GM19397 (cell line): ENCODE measurements around the gene TTC1.
"Not testable (repeated sequence)": the region's sequence is repeated elsewhere in the genome, so short reads cannot be mapped to it uniquely, and the experiment has no call there.

Experiments used
- ATAC-seq: cut with Tn5 transposase; IDR thresholded peaks from one replicate; pipeline ENCODE4 v1.9.1; 2021; ENCODE audit warnings: mild to moderate bottlenecking, moderate library complexity; ENCODE audit not compliant: unreplicated experiment

TTC1 gene

DNA sequence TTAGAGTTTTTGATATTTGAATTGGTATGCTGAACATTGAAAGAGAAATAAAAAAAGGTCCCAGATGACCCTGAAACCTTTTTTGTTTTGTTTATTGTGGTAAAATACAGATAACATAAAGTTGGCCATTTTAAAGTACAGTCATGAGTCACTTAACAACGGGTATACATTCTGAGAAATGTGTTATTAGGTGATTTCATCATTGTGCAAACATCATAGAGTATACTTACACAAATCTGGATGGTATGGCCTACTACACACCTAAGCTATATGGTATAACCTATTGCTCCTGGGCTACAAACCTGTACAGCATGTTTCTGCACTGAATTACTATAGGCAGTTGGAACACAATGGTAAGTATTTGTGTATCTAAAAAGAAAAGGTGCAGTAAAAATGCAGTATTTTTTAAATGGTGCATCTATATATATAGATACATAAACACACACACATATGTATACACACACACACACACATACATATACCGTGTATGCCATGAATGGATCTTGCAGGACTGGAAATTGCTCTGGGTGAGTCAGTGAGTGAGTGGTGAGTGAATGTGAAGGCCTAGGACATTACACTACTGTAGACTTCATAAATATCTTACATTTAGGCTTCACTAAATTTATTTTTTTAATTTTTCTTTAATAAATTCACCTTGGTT, 31.0 kb downstream of the TTC1 start:
- no peak for ATAC-seq

DNA sequence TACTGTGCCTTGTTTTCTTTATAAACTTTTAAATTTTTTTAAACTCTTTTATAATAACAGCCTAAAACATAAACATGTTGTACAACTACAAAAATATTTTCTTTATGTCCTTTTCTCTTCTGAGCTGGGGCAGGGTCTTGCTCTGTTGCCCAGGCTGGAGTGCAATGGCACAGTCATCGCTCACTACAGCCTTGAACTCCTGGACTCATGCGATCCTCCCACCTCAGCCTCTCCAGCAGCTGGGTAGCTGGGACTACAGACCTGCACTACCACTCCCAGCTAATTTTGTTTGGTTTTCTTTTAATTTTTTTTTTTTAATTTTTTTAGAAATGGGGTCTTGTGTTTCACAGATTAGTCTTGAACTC, 31.5 kb downstream of the TTC1 start:
- ATAC-seq: no peak

DNA sequence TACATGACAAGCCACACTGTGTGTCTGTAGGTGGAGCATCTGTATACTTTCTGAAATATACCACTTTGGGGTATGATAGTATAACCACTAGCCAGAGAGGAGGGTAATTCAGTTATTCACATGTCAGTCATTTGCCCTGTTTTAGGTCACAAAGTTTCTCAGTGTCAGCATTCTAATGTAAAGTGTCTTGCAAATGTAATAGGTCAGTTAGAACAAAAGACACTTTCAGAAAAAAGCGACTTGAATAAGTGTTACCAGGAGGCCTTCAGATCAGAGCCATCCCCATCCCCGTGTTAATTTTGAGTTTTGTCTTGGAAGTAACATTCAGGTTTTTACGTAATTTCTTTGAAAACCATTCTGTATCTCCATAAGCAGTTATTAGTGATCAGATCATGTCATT, 33.7 kb downstream of the TTC1 start:
- ATAC-seq: no peak

DNA sequence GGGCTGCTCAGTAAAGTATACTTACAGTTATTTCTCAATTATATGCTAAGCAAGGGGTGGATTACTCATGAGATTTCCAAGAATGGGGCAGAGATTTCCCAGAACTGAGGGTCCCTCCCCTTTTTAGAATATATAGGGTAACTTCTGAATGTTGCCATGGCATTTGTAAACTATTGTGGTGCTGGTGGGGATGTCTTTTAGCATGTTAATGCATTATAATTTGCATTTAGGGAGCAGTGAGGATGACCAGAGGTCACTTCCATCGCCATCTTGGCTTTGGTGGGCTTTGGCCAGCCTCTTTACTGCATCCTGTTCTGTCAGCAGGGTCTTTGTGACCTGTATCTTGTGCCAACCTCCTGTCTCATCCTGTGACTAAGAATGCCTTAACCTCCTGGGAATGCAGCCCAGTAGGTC, 35.5 kb downstream of the TTC1 start:
- ATAC-seq: no peak

DNA sequence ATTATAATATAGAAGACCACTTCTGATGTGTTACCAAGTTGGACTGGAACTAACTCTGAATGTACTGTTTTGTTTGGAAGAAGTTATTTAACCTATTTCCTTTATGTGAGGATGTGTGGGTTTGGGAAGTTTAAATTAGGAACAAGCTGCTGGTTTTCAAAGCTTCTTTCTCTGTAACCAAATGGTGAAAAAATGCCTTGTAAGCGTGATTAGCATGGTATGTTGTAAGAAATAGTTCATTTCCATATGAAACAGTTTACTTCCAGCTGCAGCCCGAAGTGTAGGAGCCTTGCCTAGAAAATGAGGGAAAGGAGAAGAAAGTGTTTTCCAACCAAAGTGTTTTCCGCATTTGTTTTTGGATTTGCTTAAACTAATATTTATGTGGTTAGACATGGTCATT, 36.0 kb downstream of the TTC1 start:
- ATAC-seq: no peak

DNA sequence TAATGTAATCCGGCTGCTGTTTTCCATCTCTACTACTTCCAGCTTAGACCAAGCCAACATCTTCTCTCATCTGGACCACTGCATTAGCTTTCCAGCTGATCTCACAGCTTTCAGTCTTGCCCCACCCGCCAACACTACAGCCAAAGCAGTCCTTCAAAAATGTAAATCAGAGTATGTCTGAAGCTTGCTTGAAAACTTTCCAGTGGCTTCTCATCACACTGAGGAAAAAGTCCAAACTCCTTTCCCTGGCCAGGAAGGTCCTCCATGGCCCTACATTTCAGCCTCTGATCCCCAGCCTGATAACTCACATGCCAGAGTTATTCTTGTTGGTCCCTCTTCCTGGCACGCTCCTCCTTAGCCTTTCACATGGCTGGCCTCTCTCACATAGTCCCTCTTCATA, 38.5 kb downstream of the TTC1 start:
- no peak for ATAC-seq

DNA sequence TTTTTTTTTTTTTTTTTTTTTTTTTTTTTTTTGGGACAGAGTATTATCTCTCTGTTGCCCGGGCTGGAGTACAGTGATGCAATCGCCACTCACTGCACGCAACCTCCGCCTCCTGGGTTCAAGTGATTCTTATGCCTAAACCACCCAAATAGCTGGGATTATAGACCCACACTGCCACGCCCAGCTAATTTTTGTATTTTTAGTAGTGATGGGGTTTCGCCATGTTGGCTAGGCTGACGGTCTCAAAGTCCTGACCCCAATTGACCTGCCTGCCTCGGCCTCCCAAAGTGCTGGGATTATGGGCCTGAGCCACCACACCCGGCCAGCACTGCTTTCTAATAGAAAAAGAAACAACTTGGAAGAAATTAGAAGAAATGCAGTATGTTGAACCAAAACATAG, 39.2 kb downstream of the TTC1 start:
- ATAC-seq: no peak

DNA sequence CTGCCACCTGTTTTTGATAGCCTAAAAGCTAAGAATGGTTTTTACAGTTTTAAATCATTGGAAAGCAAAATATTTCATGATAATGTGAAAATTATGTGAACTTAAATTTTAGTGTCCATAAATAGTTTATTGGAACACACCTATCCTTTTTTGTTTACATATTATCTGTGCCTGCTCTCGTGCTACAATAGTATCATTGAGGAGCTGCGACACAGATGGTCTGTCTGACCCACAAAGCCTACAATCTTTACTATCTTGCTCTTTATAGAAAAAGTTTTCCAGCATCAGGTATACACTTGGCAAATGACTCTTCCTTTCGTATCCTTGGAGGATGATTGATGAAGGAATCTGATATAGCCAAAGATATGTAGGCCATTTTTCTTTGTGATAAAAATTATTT, 40.2 kb downstream of the TTC1 start:
- ATAC-seq: no peak

DNA sequence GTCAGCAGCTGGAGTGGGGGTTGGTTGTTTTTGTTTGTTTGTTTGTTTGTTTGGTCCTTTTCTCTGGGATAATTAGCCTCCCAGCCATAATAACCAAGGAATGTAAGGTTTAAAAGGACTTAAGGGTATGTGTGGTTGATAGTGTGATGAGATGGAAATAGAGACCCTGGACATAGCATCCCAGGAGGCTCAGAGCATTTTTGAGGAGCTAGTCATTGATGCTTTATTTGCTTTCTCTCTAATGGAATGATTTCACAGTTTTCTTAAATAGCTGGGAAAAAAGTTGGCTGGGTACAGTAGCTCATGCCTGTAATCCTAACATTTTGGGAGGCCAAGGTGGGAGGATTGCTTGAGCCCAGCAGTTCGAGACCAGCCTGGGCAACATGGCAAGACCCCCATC, 45.1 kb downstream of the TTC1 start:
- ATAC-seq: no peak

DNA sequence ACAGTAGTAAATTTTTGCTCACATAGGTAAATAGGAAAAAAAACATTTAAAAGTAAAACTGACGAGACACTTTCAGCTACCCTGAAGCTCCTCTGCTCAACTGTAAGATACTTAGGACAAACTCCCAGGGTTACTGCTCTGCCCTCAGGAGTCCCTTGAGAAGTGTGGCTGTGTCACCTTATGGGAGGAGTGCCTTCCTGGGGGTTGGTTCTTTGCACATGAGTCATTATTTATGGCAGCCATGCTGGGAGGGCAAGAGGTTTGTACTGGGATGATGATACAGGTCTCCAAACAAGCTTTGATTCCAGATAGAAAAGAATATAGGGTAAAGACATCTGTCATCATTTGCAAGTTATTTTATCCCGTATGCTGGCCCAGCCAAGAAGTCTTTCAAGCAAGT, 45.9 kb downstream of the TTC1 start:
- ATAC-seq: no peak

DNA sequence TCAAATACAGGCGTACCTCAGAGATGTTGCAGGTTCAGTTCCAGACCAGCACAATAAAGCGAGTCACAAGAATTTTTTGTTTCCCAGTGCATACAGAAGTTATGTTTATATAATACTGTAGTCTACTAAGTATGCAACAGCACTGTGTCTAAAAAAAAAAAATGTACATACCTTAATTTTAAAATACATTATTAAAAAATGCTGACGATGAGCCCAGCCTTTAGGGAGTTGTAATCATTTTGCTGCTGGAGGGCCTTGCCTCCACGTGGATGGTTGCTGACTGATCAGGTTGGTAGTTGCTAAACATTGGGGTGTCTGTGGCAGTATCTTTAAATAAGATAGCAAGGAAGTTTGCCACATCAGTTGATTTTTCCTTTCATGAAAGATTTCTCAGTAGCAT, 48.3 kb downstream of the TTC1 start:
- no peak for ATAC-seq

DNA sequence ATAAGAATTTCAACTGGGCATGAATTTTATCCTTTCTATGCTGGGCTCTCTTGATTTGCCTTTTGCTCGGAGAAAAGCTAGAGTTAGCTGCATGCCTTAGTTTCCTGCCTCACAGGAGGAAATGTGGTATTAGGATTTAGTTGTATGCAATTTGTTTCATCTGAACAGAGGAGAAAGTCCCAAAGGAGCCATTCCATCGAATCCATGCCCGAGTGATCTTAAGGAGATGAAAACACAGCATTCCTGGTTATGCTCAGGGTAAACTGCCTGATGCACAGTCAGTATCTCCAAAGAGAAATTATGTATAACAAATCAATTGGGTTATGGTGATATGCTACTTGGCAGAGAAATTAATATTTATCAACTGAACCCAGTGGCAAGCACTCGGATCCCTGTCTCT, 51.1 kb downstream of the TTC1 start:
- no peak for ATAC-seq

DNA sequence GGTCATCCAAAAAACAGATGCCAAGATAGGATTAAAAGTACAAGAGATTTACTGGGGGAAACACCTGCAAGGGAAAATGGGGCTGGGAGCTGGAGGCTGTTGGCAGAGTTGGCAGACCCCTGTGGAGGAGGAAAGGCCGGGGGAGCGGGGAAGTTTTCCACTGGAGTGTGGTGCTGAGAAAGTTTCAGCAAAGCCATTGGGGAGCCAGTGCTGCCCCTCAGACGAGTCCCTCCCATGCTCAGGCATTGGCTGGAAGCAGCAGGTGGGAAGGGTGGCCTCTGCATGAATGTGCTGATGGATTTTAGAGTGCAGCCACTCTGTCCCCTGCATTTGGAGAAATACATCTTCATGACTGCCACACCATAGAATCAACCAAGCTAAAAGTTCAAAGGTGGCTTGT, 52.8 kb downstream of the TTC1 start:
- no peak for ATAC-seq

DNA sequence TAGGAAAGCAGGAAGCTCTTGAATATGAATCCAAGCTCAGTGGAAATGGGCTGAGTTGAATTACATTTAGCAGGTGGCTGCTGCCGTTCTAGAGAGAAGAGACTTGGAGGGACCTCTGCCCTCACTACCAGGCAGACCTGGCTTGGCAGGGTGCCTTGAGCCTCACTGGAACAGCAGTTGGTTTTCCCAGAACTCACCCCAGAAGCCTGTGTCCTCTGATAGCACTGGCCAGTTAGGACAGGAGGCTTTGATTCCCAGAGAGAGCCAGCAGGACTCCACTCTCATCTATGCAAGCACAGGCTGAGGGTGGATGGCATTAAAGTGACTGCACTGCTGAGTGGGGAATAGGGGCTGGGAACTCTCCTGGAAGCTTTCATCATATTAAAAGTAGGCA, 55.5 kb downstream of the TTC1 start:
- ATAC-seq: no peak

DNA sequence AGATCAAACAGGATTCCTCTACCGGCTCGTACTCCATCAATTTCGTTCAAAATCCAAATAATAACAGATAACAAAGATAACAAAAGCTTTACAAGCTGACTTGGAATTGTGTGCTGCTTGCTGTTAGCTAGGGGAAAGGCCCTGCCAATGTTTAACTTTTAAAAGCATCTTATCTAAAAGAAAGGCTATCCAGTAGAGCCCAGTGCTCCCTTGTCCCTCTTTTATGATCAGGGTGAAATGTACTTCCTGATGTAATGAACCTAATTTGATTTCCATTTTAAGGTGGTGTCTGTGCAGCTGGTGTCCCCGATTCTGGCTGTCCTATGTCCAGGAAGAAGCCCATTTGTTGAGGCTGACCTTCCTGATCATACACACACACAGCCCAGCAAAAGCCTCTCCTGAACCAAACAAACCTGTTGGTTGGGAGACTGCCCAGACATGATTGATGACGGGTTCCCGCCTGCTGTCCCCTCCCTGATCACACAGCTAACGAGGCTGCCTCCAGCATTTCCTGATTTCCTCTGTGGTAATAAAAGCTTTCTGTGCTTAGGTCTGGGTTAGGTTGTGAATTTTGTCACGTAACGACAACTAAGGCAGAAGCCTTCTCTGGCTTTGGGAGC, 56.2 kb downstream of the TTC1 start:
- ATAC-seq: no peak

DNA sequence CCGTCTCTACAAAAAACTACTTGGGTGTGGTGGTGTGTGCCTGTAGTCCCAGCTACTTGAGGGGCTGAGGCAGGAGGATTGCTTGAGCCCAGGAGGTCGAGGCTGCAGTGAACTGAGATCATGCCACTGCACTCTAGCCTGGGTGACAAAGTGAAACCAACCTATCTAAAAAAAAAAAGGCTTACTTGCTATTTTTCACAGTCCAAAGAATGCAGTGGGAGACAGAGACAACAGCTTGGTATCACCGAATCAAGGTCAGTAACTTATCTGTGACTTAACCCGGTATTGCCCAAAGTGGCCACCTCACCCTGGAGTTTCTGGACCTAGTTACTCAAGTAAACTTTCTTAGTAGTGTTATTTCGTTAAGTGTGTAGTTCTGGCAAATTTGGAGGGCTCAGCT, 60.2 kb downstream of the TTC1 start:
- ATAC-seq: not testable (repeated sequence)

DNA sequence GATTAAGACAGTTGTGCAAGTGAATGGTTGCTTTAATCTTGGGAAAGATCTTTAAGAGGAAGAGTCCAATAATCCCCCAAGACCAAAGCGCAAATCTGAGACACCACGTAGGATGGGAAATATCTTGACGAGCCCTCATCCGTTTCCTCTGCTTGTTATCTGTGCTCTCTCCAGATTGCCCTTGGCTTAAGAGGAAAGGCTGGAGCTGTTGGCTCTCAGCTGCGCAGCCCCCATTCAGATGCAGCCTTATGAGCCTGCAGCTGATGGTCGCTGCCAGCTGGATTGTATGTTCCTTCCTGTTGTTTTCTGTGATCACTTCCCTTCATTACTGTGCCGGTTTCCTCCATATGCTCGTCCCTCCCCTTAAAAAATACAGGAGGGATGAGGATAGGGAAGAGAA, 62.6 kb downstream of the TTC1 start:
- ATAC-seq: no peak

DNA sequence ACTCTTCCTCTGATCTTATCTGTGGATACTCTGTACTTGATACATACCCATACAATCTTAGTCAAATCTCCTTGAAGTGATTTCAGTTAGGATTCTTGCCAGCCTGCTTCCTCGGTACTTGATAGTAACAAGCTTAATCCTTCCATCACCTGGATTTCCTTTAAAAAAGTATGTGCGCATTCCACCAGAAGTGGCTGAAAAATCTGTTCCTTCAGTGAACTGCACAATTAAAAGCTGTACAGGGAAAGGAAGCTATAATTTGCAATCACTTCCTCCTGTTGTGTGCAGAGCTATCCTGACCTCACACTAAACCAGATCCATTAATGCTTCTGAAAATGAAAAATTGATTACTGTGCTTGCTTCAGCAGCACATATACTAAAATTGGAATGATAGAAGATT, 63.0 kb downstream of the TTC1 start:
- ATAC-seq: no peak

DNA sequence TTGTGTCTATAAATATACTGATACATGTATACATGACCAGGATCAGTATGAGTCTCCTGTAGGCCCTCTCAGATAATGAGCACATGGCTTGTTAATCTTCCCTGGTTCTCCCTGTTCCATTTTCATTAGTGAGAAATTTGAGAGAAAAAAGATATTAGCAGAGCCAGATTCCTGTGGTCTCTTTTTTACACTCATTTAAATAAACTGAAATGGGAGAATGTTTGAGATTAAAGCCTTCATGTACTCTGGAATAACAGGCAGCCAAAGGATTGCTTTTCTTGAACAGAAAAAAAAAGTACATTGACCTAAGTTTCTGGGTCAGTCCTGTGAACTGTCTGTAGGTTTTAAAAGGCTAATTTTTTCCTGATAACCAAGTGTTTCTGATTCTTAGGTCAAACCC, 66.1 kb downstream of the TTC1 start:
- ATAC-seq: no peak

DNA sequence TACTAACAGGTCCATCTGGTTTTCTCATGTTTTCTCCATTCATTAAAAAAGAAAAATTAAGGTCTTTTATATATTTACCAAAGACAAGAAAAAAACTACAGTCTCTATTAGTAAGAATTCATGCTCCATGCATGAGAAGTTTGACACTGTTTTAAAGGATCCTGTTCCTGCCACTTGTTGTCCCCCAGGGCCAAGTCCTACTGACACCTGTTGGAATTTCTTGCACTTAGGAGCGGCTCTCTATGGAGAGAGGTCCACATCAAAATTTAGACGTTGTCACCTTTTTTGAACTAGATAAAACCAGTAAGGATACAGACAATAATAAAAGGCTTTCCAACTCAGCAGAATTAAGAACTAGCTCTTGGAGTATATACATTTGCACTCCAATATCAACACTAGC, 68.1 kb downstream of the TTC1 start:
- no peak for ATAC-seq

DNA sequence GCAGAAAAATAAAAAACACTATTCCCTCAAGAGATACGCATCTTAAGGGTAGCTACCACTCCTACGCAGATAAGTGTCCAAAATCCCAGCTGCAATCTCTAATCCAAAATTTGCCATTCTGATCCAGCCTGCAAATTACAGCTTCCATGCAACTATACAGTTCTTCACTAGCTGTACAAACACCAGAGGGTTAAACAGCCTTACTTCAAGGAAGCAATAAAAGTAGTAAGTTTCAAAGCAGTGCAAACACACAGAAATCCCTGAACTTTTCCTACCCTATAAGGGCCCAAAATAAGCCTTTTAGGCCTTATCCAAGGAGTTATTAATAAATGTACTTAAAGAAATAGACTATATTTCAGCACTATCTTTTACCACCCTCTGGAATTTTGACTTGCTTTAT, 70.8 kb downstream of the TTC1 start:
- ATAC-seq: no peak

DNA sequence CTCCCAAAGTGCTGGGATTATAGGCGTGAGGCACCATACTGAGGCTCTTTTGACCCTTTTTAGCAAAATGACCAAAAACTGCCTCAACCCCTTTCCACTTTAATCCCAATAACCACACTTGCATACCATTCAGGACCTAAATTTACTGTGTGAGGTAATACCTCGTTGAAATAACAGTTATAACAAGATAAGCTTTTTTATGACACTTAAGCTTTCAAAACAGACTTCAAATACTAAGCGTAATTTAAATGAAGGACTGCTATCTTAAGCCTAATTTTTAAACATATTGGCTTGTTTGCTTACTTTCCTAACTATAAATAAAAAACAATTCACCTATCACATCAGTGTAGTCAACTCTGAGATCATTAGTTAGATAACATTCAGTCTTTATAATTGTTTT, 72.6 kb downstream of the TTC1 start:
- no peak for ATAC-seq
